ENCODE data around the gene MID1IP1. TPM values are rescaled to one million over a fixed set of nuclear protein-coding genes. Genes with fewer than 3 reads are reported as not detected.

Gene MID1IP1
- total and polyA plus RNA-seq, 10 of the 15 experiments (the other 5 are each of a cell fraction or from before 2014, with no cell fraction given), result 0.21 to 62.2 (median 14.6) TPM

DNA sequence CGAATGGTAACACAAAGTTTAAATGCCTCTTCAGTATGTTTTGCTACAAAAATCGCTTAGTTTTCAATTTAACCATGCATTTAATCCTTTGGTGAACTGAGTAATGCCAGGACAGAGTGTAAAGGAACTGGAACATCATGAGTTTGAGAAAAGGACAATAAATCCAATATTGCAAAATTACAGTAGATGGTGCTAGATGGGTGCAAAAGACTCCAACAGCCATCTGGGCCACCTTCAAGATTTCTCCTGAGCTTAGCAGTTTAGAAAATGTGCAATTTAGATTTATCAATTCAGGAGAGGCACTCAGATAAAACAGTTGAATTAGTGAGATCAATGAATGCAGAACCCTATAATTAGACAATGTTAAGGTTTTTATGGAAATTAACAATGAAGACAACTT is 33.2 kb upstream of the MID1IP1 start:
- Histone ChIP-seq H3K9ac (ENCODE audit: control insufficient read depth, insufficient read depth, low read length) (no peak overlapping the region), H3K4me3 (no peak overlapping the region), H4K20me1 (ENCODE audit: control insufficient read depth, insufficient read depth) (no peaks in the 10 kb centered on the region), H3K9me3 (replicated peaks; ENCODE audit: control insufficient read depth, insufficient read depth, low read length) (no peaks in the 10 kb centered on the region), H3K36me3 (ENCODE audit: control insufficient read depth in 2 of 2, insufficient read depth in 2 of 2, low read length in 1 of 2) (no peaks in the 10 kb centered on the region), H3K27me3 (replicated peaks in 1 of 2; ENCODE audit: control insufficient read depth in 2 of 2, insufficient read depth in 2 of 2, low read length in 1 of 2) (no peaks in the 10 kb centered on the region), H3K27ac (ENCODE audit: control insufficient read depth, insufficient read depth) (no peak overlapping the region), H3K4me2 (ENCODE audit: control insufficient read depth, insufficient read depth) (no peak overlapping the region), H3K79me2 (ENCODE audit: control insufficient read depth, insufficient read depth, low read length) (no peaks in the 10 kb centered on the region), H2AFZ (ENCODE audit: control insufficient read depth, low read depth, low read length) (no peak overlapping the region), H3K4me1 (ENCODE audit: control insufficient read depth, insufficient read depth, low read length) (no peaks in the 10 kb centered on the region)
- intact Hi-C loops (cut with micrococcal nuclease; ENCODE audit: unreplicated experiment), result loop anchor here (1.0 kb wide), 3 partner anchors 217 to 474 kb away; no protein-coding TSS in a partner anchor
- DNase-seq (ENCODE audit: low read depth, low spot score) (no peak), ATAC-seq (peak; percentile 62), FAIRE-seq (no peak)
- peak; percentile 57; the same call in 1 of the 2 replicates for TF ChIP-seq SMC3 (IDR thresholded peaks at IDR 0.05; ENCODE audit: borderline replicate concordance, low read length)
- TF ChIP-seq YBX1 (IDR thresholded peaks at IDR 0.05), result no peak
- TF ChIP-seq CREM (IDR thresholded peaks at IDR 0.05; ENCODE audit: low read depth), result no peak
- peak; percentile 30 to 57 (median 31); a peak in 4 of 6 replicates for TF ChIP-seq CTCF (IDR thresholded peaks at IDR 0.05 in 2 of 3, conservative IDR thresholded peaks at IDR 0.05 in 1 of 3; ENCODE audit: control insufficient read depth in 2 of 3, extremely low read depth in 1 of 3, insufficient read depth in 1 of 3, low read depth in 3 of 3, low read length in 3 of 3)
- no peak for TF ChIP-seq KLF5 (IDR thresholded peaks at IDR 0.05; ENCODE audit: partially characterized antibody)
- TF ChIP-seq RAD21 (IDR thresholded peaks at IDR 0.05; ENCODE audit: insufficient read depth, low read depth, low read length), result peak; percentile 72
- 3% methylated on average over 2 of the region's 2 CpGs for WGBS (ENCODE audit: insufficient coverage, insufficient replicate concordance, low lambda C conversion rate, missing lambda C conversion rate)
- ChIA-PET CTCF (interaction anchor here (0.7 to 4.2 kb wide), 20 partner anchors 8 to 1088 kb away, joined by 3 to 31 read pairs (median 3); no protein-coding TSS in a partner anchor), RAD21 (ENCODE audit: unreplicated experiment) (interaction anchor here (0.8 to 2.1 kb wide), 11 partner anchors 33 to 480 kb away, joined by 3 to 22 read pairs (median 5); partner anchors contain the start of gene MID1IP1), POLR2A (no interaction called here), SMC1A (ENCODE audit: uncharacterized antibody, unreplicated experiment) (interaction anchor here (0.6 to 3.7 kb wide), 14 partner anchors 14 to 472 kb away, joined by 3 to 20 read pairs (median 4); no protein-coding TSS in a partner anchor)
- in situ Hi-C loops (cut with MboI), result loop anchor here (5.0 kb wide), 2 partner anchors 224 to 379 kb away; no protein-coding TSS in a partner anchor
- BruUV-seq (replicated peaks), result no TSS peak
